NCI-H2227 (cell line): ENCODE results near the gene SLC39A7.

Source experiments
- DNase-seq: peaks from one replicate; lab custom pipeline; 2025; ENCODE audit not compliant: unreplicated experiment; lab: John Stamatoyannopoulos, UW

Gene SLC39A7

DNA sequence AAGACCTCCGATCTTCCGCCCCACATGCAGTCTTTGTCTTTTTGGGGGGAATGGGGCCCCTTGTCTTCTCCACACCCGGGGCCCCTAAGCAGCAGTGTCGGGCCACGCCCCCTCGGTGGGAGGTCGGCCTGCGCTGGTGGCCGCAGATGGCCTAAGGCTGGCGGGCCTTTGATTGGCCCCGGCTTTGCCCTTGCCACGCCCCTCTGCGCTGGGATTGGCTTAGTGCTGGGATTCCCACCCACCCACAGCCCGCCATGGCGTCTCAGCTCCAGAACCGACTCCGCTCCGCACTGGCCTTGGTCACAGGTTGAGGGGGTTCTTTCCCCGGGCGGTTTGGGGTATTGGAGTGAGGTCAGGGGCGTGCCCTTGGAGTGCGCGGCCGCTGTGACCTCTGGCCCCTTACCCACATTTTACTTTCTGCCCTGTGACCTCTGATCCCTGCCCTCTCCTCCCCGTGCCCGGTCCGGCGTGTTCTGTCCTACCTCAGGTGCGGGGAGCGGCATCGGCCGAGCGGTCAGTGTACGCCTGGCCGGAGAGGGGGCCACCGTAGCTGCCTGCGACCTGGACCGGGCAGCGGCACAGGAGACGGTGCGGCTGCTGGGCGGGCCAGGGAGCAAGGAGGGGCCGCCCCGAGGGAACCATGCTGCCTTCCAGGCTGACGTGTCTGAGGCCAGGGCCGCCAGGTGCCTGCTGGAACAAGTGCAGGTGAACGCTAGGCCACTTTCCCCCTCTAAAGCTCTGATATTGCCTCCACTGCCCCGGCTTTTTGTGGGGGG, 3.9 kb downstream of the SLC39A7 start, which contains the start of gene HSD17B8:
Gene HSD17B8 (plus strand): TSS at position 241 of the 776 bp plus-strand sequence. CDS start 14 bp downstream, at position 255.
- DNase-seq, result peak; percentile 96

DNA sequence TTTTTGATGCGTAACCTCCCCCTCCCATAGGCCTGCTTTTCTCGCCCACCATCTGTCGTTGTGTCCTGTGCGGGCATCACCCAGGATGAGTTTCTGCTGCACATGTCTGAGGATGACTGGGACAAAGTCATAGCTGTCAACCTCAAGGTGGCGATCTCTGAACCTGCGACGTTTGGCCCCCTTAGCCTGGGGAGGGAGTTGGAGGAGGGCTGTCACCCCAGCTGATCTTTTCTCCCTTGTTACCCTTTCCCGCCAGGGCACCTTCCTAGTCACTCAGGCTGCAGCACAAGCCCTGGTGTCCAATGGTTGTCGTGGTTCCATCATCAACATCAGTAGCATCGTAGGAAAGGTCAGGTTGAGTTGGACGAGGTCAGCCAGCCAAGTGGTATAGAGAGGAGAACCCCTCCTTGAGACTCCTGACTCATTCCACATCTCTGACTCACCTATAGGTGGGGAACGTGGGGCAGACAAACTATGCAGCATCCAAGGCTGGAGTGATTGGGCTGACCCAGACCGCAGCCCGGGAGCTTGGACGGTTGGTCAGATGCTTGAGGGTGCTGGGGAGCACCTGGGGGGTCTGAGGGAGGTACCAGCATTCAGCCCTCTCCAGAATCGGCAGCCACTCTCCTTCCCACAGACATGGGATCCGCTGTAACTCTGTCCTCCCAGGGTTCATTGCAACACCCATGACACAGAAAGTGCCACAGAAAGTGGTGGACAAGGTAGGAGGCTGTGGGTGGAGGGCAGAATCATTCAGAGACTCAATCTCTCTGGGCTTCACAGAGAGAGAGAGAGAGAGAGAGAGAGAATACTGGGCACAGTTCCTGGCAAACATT, 4.7 kb downstream of the SLC39A7 start:
- no peak for DNase-seq

GRCh38 chr6:33206027-33206863, 5.6 kb downstream of the SLC39A7 start:
- DNase-seq, result no peak

DNA sequence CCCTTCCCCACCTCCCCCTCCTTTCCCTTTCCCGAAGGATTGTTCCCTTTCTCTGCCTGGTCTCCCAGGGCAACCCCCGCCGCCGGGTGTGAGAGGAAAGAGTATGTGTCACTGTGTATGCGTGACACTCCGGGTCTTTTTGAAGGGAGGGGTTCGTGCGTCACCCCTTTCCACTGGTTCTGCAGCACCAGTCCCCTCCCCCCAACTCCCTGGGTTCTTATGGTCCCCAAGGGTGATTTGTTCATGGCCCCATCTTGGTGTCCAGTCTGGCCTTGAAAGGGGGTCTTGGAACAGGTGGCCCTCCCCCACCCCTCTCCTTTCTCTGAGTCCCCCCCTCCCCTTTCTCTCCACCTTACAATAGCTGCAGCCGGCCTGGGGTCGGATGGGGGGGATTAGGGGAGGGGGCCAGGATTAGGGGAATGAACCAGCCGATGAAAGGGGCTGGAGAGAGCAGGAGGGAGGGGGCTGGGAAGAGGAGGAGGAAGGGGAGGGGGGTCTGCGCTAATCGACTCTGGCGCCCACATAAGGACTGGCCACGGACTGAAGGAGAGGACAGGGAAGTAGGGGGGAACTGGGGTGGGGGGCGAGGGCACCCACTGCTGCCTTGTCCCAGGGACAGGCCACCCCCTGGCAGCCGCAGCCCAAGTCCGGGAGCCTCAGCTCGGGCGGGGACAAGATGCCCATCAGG, 6.3 kb downstream of the SLC39A7 start:
- peak; percentile 63 for DNase-seq

GRCh38 chr6:33207552-33208090, 7.0 kb downstream of the SLC39A7 start:
- DNase-seq, result peak; percentile 67

DNA sequence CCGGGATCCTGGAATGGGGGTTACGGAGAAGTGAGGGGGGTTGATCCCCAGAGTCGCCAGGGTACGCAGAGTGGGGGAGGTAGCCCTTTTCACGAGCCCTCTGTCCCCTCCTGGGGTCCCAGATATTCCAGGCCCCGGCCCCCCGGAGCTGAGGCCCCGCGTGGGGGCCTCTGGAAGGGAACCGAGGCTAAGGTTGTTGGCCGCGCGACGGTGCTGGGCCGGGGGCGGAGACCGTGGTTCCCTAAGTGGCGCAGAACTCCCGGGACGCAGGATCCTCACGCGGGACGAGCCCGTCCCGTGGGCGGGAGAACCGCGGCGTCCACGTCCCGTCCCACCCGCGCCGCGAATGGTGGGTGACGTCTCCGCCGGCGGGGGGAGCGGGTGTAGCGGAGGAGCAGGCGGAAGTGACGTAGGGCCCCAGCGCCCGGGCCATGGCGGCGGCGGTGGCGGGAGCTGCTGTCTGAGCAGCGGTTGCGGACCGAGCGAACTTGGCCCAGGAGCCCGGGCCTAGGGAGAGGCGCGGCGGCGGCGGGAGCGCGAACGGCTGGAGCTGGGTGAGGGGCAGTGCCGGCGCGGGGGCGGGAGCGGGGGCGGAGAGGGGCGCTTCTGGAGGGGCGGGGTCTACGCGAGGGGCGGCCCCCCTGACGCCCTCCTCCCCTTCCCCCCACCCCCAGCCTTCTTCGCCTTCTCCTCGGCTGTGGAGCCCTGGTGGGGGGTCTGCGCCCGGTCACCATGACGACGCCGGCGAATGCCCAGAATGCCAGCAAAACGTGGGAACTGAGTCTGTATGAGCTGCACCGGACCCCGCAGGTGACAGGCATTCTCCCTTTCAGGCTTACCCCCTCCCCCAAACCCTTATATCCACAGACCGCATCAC, 7.7 kb downstream of the SLC39A7 start, which contains the start of gene RING1:
Gene RING1 (plus strand): TSS at position 410 of the 877 bp plus-strand sequence. CDS start 323 bp downstream, at position 733.
- DNase-seq, result peak; percentile 87

DNA sequence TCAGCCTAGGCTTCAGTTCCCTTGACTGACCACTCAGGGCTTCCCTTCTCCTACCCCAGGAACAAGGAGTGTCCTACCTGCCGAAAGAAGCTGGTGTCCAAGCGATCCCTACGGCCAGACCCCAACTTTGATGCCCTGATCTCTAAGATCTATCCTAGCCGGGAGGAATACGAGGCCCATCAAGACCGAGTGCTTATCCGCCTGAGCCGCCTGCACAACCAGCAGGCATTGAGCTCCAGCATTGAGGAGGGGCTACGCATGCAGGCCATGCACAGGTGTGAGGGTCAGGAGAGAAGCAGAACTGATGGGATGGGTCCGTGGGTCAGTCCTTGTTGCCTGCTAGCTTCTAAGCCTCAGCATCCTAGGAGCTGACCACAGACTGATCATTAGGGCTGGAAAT, 9.2 kb downstream of the SLC39A7 start:
- DNase-seq, result no peak

DNA sequence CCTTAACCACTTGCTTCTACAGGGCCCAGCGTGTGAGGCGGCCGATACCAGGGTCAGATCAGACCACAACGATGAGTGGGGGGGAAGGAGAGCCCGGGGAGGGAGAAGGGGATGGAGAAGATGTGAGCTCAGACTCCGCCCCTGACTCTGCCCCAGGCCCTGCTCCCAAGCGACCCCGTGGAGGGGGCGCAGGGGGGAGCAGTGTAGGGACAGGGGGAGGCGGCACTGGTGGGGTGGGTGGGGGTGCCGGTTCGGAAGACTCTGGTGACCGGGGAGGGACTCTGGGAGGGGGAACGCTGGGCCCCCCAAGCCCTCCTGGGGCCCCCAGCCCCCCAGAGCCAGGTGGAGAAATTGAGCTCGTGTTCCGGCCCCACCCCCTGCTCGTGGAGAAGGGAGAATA, 10.5 kb downstream of the SLC39A7 start:
- DNase-seq, result no peak

DNA sequence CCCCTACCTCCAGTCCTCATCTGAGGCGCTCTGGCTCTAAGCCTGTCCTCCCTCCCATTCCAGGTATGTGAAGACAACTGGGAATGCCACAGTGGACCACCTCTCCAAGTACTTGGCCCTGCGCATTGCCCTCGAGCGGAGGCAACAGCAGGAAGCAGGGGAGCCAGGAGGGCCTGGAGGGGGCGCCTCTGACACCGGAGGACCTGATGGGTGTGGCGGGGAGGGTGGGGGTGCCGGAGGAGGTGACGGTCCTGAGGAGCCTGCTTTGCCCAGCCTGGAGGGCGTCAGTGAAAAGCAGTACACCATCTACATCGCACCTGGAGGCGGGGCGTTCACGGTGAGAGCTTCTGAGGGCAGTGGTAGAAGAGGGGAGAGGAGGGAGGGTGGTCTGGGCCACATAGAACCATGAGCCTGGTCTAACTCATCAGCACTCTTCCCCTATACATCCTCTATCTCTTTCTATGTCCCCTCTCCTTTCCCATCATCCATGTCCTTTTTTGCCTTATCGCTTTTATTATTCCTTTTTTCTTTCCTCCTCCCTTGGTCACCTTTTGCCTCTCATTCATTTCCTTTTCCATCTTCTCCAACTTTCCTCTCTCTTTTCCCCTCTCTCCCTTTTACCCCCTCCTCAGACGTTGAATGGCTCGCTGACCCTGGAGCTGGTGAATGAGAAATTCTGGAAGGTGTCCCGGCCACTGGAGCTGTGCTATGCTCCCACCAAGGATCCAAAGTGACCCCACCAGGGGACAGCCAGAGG, 11.2 kb downstream of the SLC39A7 start:
- no peak for DNase-seq

GRCh38 chr6:33212857-33213165, 12.1 kb downstream of the SLC39A7 start:
- no peak for DNase-seq

- DNase-seq, result no peak
Observed at GRCh38 chr6:33213166-33213988, 12.7 kb downstream of the SLC39A7 start.

DNA sequence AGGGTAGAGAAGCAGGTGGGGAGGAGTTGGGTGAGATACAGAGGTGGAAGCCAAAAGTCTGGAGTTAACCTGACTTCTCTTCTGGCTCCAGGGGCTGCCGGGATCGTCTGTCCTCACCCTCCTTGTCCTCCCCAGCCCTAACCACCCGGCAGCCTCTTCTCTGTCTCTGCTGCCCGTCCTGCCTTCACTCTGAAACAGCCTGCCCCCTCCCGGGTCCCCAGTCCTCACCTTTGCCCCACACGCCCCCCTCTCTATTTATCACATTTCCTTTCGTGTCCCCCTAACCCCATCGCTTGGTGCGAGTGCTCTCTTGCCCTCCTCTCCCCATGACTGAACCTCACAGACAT, 13.3 kb downstream of the SLC39A7 start:
- no peak for DNase-seq

- DNase-seq, result no peak
Observed at GRCh38 chr6:33215271-33216116, 14.8 kb downstream of the SLC39A7 start.

DNA sequence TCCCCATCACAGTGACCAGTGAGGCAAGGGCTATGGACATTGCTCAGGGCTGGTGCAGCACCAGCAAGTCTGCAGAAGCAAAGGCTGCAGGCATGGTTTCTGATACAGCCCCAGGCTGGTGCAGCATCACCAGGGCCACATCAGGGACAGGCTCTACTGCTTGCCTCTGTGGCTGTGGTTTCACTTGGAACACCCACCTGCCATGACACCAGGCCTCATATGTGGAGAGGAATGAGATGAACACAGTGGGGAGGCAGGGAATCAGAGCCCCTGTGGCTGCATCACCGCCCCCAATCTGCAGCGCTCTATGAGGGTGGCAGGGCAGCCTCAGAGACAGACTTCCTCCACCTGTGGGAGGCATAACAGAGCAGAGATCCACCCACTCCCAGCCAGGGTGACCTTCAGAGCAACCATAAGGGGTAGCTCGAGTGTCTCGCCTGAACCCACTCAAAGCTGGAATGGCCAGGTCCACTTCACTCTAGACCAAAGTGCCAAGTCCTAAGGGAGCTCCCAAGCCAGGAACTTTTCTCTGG, 15.5 kb downstream of the SLC39A7 start:
- no peak for DNase-seq

DNA sequence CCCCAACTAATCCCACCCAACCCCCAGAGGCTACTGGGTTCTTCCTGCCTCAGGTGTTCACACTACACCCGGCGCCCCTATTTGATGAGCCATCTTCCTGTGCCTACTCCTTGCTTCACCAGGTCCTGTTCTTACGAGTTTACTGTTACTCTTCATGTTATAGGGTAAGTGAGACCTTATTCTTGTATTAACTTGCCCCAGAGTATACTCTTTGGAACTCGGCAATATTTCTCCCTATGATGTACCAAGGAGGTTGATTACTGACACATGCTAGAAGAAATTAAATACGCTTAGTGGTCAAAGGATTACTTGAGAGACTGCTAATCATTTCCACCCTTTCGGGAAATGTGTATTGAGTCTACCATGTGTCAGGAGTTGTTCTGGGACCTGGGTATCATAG, 16.6 kb downstream of the SLC39A7 start:
- no peak for DNase-seq

DNA sequence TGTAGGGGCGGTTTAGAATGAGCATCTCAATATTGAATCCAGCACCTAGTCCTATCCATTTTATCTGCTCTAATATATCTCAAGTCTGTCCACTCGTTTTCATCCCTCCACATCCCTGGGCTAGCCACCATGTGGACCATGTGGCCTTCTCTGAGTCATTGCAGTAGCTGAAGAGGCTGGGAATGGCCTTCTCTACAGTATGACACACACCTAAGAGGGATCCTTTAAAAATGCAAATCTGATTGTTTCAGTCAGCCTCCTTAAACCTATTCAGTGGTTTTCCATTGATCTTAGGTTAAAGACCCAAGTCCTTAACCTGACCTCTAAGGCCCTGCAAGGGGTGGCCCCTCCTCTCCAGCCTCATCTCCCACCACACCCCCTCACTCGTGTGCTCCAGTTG, 17.0 kb downstream of the SLC39A7 start:
- no peak for DNase-seq
